Renal cortical epithelial cell (primary cell): Measurements from ENCODE around the gene SGCD. TPM values are rescaled to one million over a fixed set of nuclear protein-coding genes. Genes with fewer than 3 reads are reported as not detected.
"Not testable (repeated sequence)": the region's sequence is repeated elsewhere in the genome, so short reads cannot be mapped to it uniquely, and the experiment has no call there.

Experiments
- DNase-seq: peaks from one replicate; pipeline ENCODE4 v3.0.0-alpha.2; 2011; ENCODE audit warnings: low read depth
- total RNA-seq: library from RNA; depleted of rRNA; stranded (reverse); fragments of >200 nt; gene quantifications from 2 replicates; pipeline ENCODE4 v1.2.3, GENCODE V29; 2014

SGCD gene
- total RNA-seq, 1 donor from 2014 or later = under 0.01 TPM

- no peak for DNase-seq
Measured at GRCh38 chr5:156628421-156628820, 301.5 kb downstream of the SGCD start.

GRCh38 chr5:156631005-156631404 is 304.0 kb downstream of the SGCD start:
- no peak for DNase-seq

- DNase-seq = no peak
Measured at GRCh38 chr5:156634301-156634700, 307.3 kb downstream of the SGCD start.

- no peak for DNase-seq
Measured at GRCh38 chr5:156640691-156641241, 313.8 kb downstream of the SGCD start.

- DNase-seq = no peak
Measured at GRCh38 chr5:156641686-156642085, 314.7 kb downstream of the SGCD start.

DNA sequence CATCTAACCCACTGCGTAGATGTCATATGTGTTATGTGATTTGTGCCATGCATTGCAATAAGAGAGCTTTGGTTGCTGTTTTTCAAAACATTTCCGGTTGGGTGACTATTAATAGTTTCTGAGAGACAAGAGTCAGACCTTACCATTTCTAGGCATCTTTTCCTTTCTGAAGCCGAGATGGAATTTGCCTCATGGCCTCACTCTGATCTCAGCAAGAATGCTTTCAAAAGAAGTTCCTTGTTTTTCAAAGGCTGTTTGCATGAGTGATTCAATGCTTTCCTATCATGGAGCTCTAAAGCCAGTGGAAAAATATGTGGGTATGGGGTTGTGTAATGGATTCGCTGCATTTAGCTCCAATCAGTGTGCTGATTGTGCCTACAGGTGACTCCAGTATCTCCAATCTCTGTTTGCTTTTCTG is 320.1 kb downstream of the SGCD start:
- peak; percentile 9 for DNase-seq

DNA sequence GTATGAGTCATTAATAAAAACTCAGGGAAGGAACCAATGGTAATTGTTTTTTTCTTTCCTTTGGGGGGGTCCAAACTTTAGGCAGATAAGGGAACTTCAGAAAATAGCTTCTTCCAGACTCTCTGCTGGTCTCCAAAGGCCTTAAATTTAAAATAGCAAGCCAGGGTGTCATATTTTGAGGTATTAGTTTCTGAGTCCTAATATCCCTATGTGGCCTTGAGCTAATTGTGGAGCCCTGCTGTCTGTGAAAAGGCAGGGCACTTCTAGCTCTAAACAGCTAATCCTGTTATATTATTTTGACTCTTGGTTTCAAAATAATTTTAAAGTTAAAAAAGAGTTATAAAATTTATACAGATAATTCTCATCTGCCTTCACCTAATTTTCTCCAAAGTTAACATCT is 327.5 kb downstream of the SGCD start:
- no peak for DNase-seq

GRCh38 chr5:156655732-156656131 is 328.8 kb downstream of the SGCD start:
- no peak for DNase-seq

- DNase-seq = not testable (repeated sequence)
Measured at GRCh38 chr5:156664832-156665231, 337.9 kb downstream of the SGCD start.

- DNase-seq = not testable (repeated sequence)
Measured at GRCh38 chr5:156666686-156667085, 339.7 kb downstream of the SGCD start.

DNA sequence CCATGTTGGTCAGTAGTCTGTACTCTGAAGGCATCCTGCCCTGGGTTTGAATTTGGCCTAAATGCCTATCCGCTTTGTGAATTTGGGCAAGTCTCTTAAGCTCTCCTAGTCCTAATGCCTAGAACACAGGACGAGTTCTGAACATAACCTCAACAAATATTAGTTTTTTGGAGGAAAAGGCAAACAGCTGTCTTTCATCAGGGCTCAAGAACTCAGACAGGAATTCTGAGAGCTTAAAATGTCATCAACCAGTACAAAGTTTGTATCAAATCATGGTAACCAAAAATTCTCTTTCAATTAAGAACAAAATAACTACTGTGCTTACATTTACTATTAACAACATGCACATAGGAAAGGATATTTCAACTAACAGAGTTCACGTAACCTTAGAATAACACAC is 340.7 kb downstream of the SGCD start:
- no peak for DNase-seq

DNA sequence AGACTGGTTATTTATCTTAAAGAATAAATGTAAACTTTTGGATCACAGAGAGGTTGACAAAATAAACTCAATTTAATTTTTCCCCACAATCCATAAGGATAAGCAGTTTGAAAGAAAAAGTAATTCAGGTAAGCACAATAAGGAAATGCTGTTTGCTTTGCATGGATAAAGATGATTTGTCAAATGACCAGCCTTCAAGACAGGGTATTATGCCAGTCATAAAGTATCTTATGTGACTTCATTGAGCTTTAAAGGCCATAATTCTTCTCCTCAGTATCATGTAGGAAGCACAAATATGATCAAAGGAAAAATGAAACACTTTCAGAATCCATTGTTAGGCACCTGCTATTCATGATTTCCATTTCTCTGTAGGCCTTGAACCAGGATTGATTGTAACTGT is 342.5 kb downstream of the SGCD start:
- DNase-seq = no peak

DNA sequence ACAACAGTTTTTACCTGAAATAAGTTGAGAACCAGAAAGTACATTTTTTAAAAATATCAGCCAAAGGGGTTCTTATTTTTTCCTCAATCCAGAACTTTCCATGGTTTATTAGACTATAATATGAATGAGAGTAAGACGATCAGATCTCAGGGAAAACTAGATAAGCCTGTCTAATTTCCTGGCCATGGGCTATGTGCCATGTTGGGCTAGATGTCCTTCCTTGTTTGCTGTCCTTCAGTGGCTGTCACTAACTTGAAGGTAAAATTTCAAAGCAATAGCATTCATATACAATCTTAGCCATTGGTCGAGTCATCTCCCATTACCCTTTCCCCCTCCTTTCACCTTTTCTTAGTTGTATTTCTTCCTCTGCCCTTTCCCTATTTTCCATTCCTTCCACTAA is 343.7 kb downstream of the SGCD start:
- DNase-seq = no peak

GRCh38 chr5:156675395-156675794 is 348.4 kb downstream of the SGCD start:
- no peak for DNase-seq

- DNase-seq = no peak
Measured at GRCh38 chr5:156677963-156678362, 351.0 kb downstream of the SGCD start.

- peak; percentile 2 for DNase-seq
Measured at GRCh38 chr5:156678484-156678883, 351.5 kb downstream of the SGCD start.

DNA sequence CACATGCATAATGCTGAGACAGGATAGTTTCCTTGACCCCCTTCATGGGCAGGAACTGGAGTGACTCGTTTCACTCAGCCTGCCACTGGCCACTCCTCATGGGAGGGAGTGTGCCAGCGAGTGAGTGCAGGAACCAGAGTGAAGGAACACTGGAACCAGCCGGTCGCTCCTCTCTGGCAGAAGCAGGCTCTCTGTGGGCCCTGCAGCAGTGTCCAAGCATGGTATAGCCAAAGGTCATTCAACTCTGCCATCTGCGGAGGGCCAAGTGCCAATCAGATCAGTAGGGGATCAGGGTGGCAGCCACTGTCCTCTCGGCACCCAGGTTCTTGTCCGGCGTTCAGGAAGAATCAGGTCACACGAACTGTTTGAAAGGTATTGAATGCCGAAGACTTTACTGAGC is 353.9 kb downstream of the SGCD start:
- DNase-seq = no peak

GRCh38 chr5:156681265-156681664 is 354.3 kb downstream of the SGCD start:
- DNase-seq = no peak

- DNase-seq = no peak
Measured at GRCh38 chr5:156682971-156683370, 356.0 kb downstream of the SGCD start.

DNA sequence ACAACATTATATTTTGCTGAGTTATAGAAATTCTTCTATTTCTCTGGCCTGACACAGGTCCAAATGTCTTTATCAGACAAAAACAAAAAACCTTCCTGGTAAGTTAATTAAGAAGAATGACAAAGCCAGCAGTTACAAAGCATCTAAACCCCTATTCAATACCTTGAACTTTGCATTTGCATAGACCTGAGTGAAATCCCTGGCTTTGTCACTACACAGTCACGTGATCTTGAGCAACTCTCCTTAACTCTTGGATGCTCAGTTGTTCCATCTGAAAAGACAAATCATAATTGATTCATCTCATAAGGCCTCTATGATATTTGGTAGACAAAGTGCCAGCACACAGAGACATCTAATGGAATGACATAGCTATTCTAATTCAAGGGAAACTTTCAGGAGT is 356.5 kb downstream of the SGCD start:
- DNase-seq = no peak

- no peak for DNase-seq
Measured at GRCh38 chr5:156684216-156684615, 357.3 kb downstream of the SGCD start.

DNA sequence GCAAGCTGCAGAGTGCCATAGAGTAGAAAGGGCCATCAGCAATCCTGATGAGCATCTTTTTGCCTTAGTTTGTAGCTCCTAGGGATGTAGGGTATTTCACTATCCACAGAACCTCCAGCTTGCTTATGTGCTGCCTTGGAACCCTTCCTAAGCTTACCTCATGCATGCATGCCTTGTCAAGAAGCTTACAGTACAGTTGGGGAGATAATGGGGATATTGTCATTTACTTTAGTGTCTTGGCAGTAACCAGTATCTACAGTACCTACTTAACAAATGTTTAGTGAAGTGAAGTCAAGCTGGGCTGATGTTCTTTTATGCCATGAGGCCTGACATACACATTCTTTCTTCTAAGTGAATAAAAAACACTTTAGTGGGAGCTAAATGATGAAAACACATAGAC is 358.5 kb downstream of the SGCD start:
- DNase-seq = no peak

DNA sequence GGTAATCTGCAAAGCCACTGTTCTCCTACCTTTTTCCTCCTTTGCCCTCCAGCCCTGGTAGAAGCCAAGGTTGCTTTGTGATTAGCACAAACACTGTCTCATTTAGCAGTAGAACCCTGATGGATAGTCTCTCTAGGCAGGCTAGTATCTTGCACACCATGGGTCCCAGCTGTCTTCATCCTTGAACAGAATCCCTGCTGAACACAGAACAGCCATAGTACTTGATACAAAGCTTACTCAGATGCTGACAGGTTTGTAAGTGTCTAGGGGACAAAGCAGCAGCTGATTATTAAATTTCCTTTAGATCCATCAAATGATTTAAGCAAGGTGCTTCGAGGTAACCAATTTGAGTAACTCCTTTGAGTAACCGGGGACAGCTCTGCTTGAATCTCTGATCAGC is 359.4 kb downstream of the SGCD start:
- DNase-seq = no peak

GRCh38 chr5:156686796-156687195 is 359.8 kb downstream of the SGCD start:
- no peak for DNase-seq

DNA sequence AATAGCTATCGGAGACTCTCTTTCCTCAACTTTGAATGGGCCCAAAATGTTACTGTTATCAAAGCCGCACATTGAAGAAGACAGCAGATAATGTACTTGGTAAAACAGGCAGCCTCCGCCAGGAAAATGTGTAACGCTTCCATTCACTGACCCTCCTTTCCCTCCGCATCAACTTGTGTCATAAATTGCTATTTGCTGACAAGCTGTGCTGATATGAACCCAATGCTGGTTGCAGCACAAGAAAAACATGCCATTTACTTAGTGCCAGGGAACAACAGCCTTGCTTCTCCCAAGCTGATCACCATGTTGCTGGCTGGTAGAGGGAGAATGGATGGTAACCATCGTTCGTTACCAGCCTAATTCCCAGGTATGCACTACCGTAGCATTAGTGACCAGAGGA is 360.6 kb downstream of the SGCD start:
- DNase-seq = no peak
